ENCODE results near the gene HOXA6.

HOXA6 gene

GRCh38 chr7:27138472-27138871 is 9.1 kb downstream of the HOXA6 start:
- no peak overlapping the region for H3K4me2 ChIP-seq
- H4K20me1 ChIP-seq = no peaks in the 10 kb centered on the region
- no peak overlapping the region for H3K4me3 ChIP-seq
- H3K9ac ChIP-seq = no peak overlapping the region
- H3K4me1 ChIP-seq = peaks cover 23 to 40% (median 32%) of the 10 kb centered on the region in 10 experiments
- peaks cover 20 to 48% (median 31%) of the 10 kb centered on the region in 11 experiments for H3K9me3 ChIP-seq (replicated peaks in 1 of 11)
- TF ChIP-seq Cebpa-rat (IDR thresholded peaks at IDR 0.05) = no peak
- peaks cover 21 to 58% (median 39%) of the 10 kb centered on the region in 11 experiments for H3K27me3 ChIP-seq
- H3K36me3 ChIP-seq = no peaks in the 10 kb centered on the region
- H3K27ac ChIP-seq = no peak overlapping the region

DNA sequence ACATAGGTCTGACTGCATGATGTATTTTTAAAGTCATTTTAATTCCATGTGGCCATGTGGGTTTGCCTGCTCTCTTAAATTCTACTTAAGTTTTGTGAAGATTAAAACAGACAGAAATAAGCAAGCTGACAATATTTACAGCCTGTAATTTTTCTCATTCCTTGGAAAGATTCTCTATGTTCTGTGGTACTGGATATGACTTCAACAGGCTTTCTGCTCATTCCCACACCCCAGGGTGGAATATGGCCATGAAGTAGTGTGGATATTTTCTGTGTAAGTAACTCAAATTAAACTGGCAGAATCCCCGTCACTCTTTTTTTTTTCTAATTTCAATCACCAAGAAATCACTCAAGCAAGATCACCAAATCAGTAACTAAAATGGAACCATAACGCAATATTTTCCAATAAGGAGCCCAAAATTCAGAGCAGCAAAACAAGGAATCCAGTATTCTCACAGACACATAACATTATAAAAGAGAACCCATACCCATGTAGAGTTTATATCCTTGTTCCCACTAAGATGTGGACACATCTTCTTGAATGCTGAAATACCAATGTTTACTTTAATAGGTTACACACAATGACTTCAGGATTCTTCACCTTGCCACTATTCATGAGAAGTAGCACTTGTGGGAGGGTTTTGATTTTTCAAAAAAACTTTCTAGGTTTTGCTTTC is 9.8 kb downstream of the HOXA6 start:
- H3K36me3 ChIP-seq = no peaks in the 10 kb centered on the region
- H3K4me3 ChIP-seq = no peak overlapping the region
- no peak overlapping the region for H3K27ac ChIP-seq
- H4K20me1 ChIP-seq = no peaks in the 10 kb centered on the region
- H3K9ac ChIP-seq = no peak overlapping the region
- H3K4me2 ChIP-seq = peak overlapping the region; percentile 33 to 86 (median 52); a peak in 19 of 22 replicates
- peaks cover 14 to 51% (median 32%) of the 10 kb centered on the region in 11 experiments for H3K27me3 ChIP-seq
- H3K9me3 ChIP-seq (replicated peaks in 1 of 11) = peaks cover 13 to 41% (median 27%) of the 10 kb centered on the region in 11 experiments
- peaks cover 23 to 40% (median 32%) of the 10 kb centered on the region in 10 experiments for H3K4me1 ChIP-seq
- no peak for TF ChIP-seq Cebpa-rat (IDR thresholded peaks at IDR 0.05)

- peaks cover 23 to 40% (median 32%) of the 10 kb centered on the region in 10 experiments for H3K4me1 ChIP-seq
- no peak for TF ChIP-seq Cebpa-rat (IDR thresholded peaks at IDR 0.05)
- H3K4me3 ChIP-seq = no peak overlapping the region
- H4K20me1 ChIP-seq = no peaks in the 10 kb centered on the region
- peaks cover 20 to 44% (median 36%) of the 10 kb centered on the region in 11 experiments for H3K9me3 ChIP-seq (replicated peaks in 1 of 11)
- H3K27me3 ChIP-seq = peaks cover 0 to 26% (median 15%) of the 10 kb centered on the region in 11 experiments; a peak in 16 of 22 replicates
- no peaks in the 10 kb centered on the region; a peak in 1 of 22 replicates for H3K36me3 ChIP-seq
- no peak overlapping the region for H3K9ac ChIP-seq
- no peak overlapping the region for H3K27ac ChIP-seq
- peak overlapping the region; percentile 15 to 86 (median 45); a peak in 16 of 22 replicates for H3K4me2 ChIP-seq
Observed at GRCh38 chr7:27134392-27134791, 13.2 kb downstream of the HOXA6 start.

- Histone ChIP-seq H3K4me2 (peak overlapping the region in 3 of 11 experiments; percentile 50 to 86 (median 69); a peak in 1 of 22 replicates), H3K9ac (no peak overlapping the region), H3K9me3 (replicated peaks in 1 of 11) (peaks cover 21 to 44% (median 35%) of the 10 kb centered on the region in 11 experiments), H3K27ac (no peak overlapping the region), H3K36me3 (no peaks in the 10 kb centered on the region; a peak in 1 of 22 replicates), H3K4me3 (no peak overlapping the region), H3K4me1 (peaks cover 23 to 40% (median 32%) of the 10 kb centered on the region in 10 experiments), H4K20me1 (no peaks in the 10 kb centered on the region), H3K27me3 (peaks cover 0 to 26% (median 15%) of the 10 kb centered on the region in 11 experiments; a peak in 16 of 22 replicates)
- TF ChIP-seq Cebpa-rat (IDR thresholded peaks at IDR 0.05) = no peak
Observed at GRCh38 chr7:27133409-27134231, 14.0 kb downstream of the HOXA6 start.

DNA sequence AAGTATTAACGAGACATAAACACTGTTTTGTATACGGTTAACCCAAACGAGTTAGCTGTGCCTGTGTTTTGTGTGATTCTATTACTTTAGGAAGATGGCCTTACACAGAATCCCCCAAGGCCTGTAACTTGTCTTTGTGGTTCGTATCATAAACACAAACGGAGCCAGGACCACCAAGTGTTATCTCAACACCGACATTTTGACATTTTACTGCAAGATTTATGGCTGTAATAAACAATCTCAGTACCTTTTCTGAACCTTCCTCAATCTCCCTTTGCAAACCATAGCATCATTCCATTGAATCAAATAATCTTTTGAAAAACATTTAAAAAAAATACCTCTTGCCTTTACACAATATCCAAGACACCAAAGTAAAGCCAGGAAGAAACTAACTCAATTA is 14.6 kb downstream of the HOXA6 start:
- Histone ChIP-seq H3K9ac (no peak overlapping the region), H3K4me1 (peaks cover 23 to 40% (median 32%) of the 10 kb centered on the region in 10 experiments), H3K9me3 (replicated peaks in 1 of 11) (peaks cover 21 to 44% (median 35%) of the 10 kb centered on the region in 11 experiments), H3K27me3 (peaks cover 0 to 24% (median 14%) of the 10 kb centered on the region in 11 experiments; a peak in 16 of 22 replicates), H3K4me3 (no peak overlapping the region), H3K36me3 (no peaks in the 10 kb centered on the region; a peak in 1 of 22 replicates), H4K20me1 (no peaks in the 10 kb centered on the region), H3K27ac (no peak overlapping the region), H3K4me2 (no peak overlapping the region)
- no peak for TF ChIP-seq Cebpa-rat (IDR thresholded peaks at IDR 0.05)

- TF ChIP-seq Cebpa-rat (IDR thresholded peaks at IDR 0.05) = no peak
- H4K20me1 ChIP-seq = no peaks in the 10 kb centered on the region
- H3K36me3 ChIP-seq = no peaks in the 10 kb centered on the region; a peak in 1 of 22 replicates
- no peak overlapping the region for H3K4me3 ChIP-seq
- peaks cover 0 to 17% (median 13%) of the 10 kb centered on the region in 11 experiments; a peak in 15 of 22 replicates for H3K27me3 ChIP-seq
- H3K4me2 ChIP-seq = no peak overlapping the region
- peaks cover 21 to 44% (median 35%) of the 10 kb centered on the region in 11 experiments for H3K9me3 ChIP-seq (replicated peaks in 1 of 11)
- no peak overlapping the region for H3K27ac ChIP-seq
- peaks cover 17 to 33% (median 25%) of the 10 kb centered on the region in 10 experiments for H3K4me1 ChIP-seq
- H3K9ac ChIP-seq = no peak overlapping the region
Observed at GRCh38 chr7:27132214-27132613, 15.4 kb downstream of the HOXA6 start.

- no peak overlapping the region for H3K4me2 ChIP-seq
- H3K4me1 ChIP-seq = peaks cover 12 to 25% (median 19%) of the 10 kb centered on the region in 10 experiments
- no peak overlapping the region for H3K27ac ChIP-seq
- no peak overlapping the region for H3K9ac ChIP-seq
- H3K9me3 ChIP-seq (replicated peaks in 1 of 11) = peaks cover 21 to 43% (median 31%) of the 10 kb centered on the region in 11 experiments
- no peak overlapping the region for H3K4me3 ChIP-seq
- no peaks in the 10 kb centered on the region for H4K20me1 ChIP-seq
- no peaks in the 10 kb centered on the region; a peak in 1 of 22 replicates for H3K36me3 ChIP-seq
- peaks cover 0 to 9% (median 5%) of the 10 kb centered on the region in 11 experiments; a peak in 11 of 22 replicates for H3K27me3 ChIP-seq
- no peak for TF ChIP-seq Cebpa-rat (IDR thresholded peaks at IDR 0.05)
Observed at GRCh38 chr7:27131390-27131819, 16.2 kb downstream of the HOXA6 start.

GRCh38 chr7:27130540-27131389 is 16.8 kb downstream of the HOXA6 start, which contains the start of gene HOXA4:
Gene HOXA4 (minus strand): TSS chr7:27130757. CDS start chr7:27130733, 24 bp downstream.
- H3K27me3 ChIP-seq = peaks cover 0 to 2% (median 0%) of the 10 kb centered on the region in 11 experiments; a peak in 3 of 22 replicates
- no peak within 1 kb of the TSS for H3K4me3 ChIP-seq
- peaks cover 21 to 41% (median 27%) of the 10 kb centered on the region in 11 experiments for H3K9me3 ChIP-seq (replicated peaks in 1 of 11)
- H3K27ac ChIP-seq = no peak within 1 kb of the TSS
- no peak within 1 kb of the TSS for H3K9ac ChIP-seq
- no peaks in the 10 kb centered on the region for H4K20me1 ChIP-seq
- H3K4me1 ChIP-seq = peaks cover 8 to 18% (median 14%) of the 10 kb centered on the region in 10 experiments
- no peaks in the 10 kb centered on the region; a peak in 1 of 22 replicates for H3K36me3 ChIP-seq
- TF ChIP-seq Cebpa-rat (IDR thresholded peaks at IDR 0.05) = no peak
- H3K4me2 ChIP-seq = no peak within 1 kb of the TSS
